ENCODE results near the gene CAPZB. TPM values are rescaled to one million over a fixed set of nuclear protein-coding genes. Genes with fewer than 3 reads are reported as not detected.

The CAPZB gene
- total RNA-seq, 1 donor from 2014 or later, result 334 TPM

DNA sequence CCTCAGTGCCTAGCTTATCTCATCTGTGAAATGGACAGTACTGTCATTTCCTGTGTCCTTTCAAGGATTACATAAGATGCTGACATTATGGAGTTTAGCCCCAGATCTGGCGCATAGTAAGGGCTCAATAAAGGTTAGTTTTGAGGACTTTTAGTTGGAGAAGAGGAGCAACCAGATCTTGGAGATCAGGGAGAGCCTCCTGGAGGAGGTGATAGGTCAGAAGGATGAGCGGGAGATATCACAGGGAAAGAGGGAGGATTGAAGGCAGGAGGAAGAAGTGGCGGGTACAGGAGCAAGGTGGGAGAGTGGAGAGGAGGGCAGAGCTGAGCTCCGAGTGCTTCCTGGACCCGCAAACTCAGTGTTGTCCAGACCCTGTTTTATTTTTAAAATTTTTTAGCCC is 155.7 kb downstream of the CAPZB start:
- Mint-ChIP-seq H3K4me1 (no peaks in the 10 kb centered on the region), H3K36me3 (ENCODE audit: low read depth) (peaks cover 27% of the 10 kb centered on the region), H3K9me3 (no peaks in the 10 kb centered on the region), H3K27me3 (no peaks in the 10 kb centered on the region), H3K27ac (no peak overlapping the region), H3K4me3 (no peak overlapping the region)
- ChIA-PET CTCF (no interaction called here), POLR2A (no interaction called here)
- DNase-seq, result no peak
- no peak for ATAC-seq (ENCODE audit: low read depth)
- TF ChIP-seq CTCF (IDR thresholded peaks at IDR 0.05), result no peak
- intact Hi-C loops (cut with micrococcal nuclease), result no loop called here

DNA sequence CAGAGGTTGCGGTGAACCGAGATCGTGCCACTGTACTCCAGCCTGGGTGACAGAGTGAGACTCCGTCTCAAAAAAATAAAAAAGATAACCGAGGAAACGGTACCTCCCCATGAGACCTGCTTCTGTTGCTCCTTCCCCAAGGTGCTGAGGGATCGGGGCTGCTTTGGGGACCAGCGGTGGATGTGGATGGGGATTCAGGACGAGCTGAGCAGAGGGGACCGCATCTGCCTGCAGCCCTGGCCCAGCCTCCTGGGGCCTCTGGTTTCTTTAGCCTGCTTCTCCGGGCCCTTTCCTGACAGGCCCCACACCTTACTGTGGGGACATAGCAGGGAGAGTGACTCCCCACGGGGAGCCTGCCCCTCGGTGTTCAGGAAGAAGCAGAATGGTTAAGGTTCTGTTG is 156.2 kb downstream of the CAPZB start:
- TF ChIP-seq CTCF (IDR thresholded peaks at IDR 0.05), result no peak
- Mint-ChIP-seq H3K27ac (no peak overlapping the region), H3K27me3 (no peaks in the 10 kb centered on the region), H3K9me3 (no peaks in the 10 kb centered on the region), H3K4me1 (no peaks in the 10 kb centered on the region), H3K4me3 (no peak overlapping the region), H3K36me3 (ENCODE audit: low read depth) (peaks cover 30% of the 10 kb centered on the region)
- intact Hi-C loops (cut with micrococcal nuclease), result no loop called here
- no peak for ATAC-seq (ENCODE audit: low read depth)
- CTCF ChIA-PET, result no interaction called here
- POLR2A ChIA-PET, result no interaction called here
- no peak for DNase-seq

- H3K9me3 Mint-ChIP-seq, result no peaks in the 10 kb centered on the region
- CTCF ChIA-PET, result no interaction called here
- H3K27me3 Mint-ChIP-seq, result no peaks in the 10 kb centered on the region
- peaks cover 33% of the 10 kb centered on the region for H3K36me3 Mint-ChIP-seq (ENCODE audit: low read depth)
- no peak for TF ChIP-seq CTCF (IDR thresholded peaks at IDR 0.05)
- intact Hi-C loops (cut with micrococcal nuclease), result no loop called here
- no peak overlapping the region for H3K27ac Mint-ChIP-seq
- POLR2A ChIA-PET, result no interaction called here
- no peak for ATAC-seq (ENCODE audit: low read depth)
- H3K4me1 Mint-ChIP-seq, result no peaks in the 10 kb centered on the region
- no peak for DNase-seq
- no peak overlapping the region for H3K4me3 Mint-ChIP-seq
These were observed 156.9 kb downstream of the CAPZB start for GRCh38 chr1:19328486-19328885.

DNA sequence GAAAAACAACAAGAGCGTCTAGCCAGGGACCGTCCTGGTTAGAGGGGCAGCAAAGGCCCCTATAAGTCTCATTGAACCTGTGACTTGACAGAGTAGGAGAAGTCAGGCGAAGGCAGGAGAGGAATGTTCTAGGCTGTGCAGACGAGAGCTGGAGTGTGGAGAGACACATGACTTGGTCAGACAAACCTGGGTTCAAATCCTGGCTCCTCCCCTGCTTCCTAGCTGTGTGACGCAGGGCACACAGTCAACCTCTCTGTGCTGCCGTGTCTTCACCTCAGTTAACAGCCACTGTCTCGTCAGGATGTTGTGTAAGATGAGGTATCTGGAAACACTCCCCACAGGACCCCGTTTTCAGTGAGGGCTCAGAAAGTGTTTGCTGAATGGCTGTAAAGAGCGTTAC is 157.6 kb downstream of the CAPZB start:
- intact Hi-C loops (cut with micrococcal nuclease), result no loop called here
- ATAC-seq (ENCODE audit: low read depth), result no peak
- no peak for TF ChIP-seq CTCF (IDR thresholded peaks at IDR 0.05)
- no peak for DNase-seq
- ChIA-PET POLR2A (no interaction called here), CTCF (no interaction called here)
- Mint-ChIP-seq H3K36me3 (ENCODE audit: low read depth) (peaks cover 38% of the 10 kb centered on the region), H3K4me3 (no peak overlapping the region), H3K27ac (no peak overlapping the region), H3K4me1 (no peaks in the 10 kb centered on the region), H3K27me3 (no peaks in the 10 kb centered on the region), H3K9me3 (no peaks in the 10 kb centered on the region)

- H3K4me1 Mint-ChIP-seq, result no peaks in the 10 kb centered on the region
- H3K4me3 Mint-ChIP-seq, result no peak overlapping the region
- DNase-seq, result no peak
- H3K9me3 Mint-ChIP-seq, result no peaks in the 10 kb centered on the region
- intact Hi-C loops (cut with micrococcal nuclease), result no loop called here
- H3K27me3 Mint-ChIP-seq, result no peaks in the 10 kb centered on the region
- no peak for ATAC-seq (ENCODE audit: low read depth)
- ChIA-PET POLR2A (no interaction called here), CTCF (no interaction called here)
- TF ChIP-seq CTCF (IDR thresholded peaks at IDR 0.05), result no peak
- peaks cover 41% of the 10 kb centered on the region for H3K36me3 Mint-ChIP-seq (ENCODE audit: low read depth)
- no peak overlapping the region for H3K27ac Mint-ChIP-seq
These were observed 158.0 kb downstream of the CAPZB start for GRCh38 chr1:19327301-19327700.
